GM19397 (cell line): ENCODE results near the gene TFPI2.
"Not testable (repeated sequence)": the region's sequence is repeated elsewhere in the genome, so short reads cannot be mapped to it uniquely, and the experiment has no call there.

ENCODE experiments used
- ATAC-seq: cut with Tn5 transposase; IDR thresholded peaks from one replicate; pipeline ENCODE4 v1.9.1; 2021; ENCODE audit warnings: mild to moderate bottlenecking, moderate library complexity; ENCODE audit not compliant: unreplicated experiment

TFPI2 gene

GRCh38 chr7:93890464-93891068, at the start of gene TFPI2:
TFPI2 (minus strand) TSS chr7:93890753; CDS start chr7:93890678, 75 bp downstream.
- peak; percentile 39 for ATAC-seq

- no peak for ATAC-seq
Measured at GRCh38 chr7:93938293-93938692, 47.7 kb upstream of the TFPI2 start.

- ATAC-seq: no peak
Measured at GRCh38 chr7:93937818-93938217, 47.3 kb upstream of the TFPI2 start.

- no peak for ATAC-seq
Measured at GRCh38 chr7:93935102-93935501, 44.5 kb upstream of the TFPI2 start.

GRCh38 chr7:93933156-93933555, 42.6 kb upstream of the TFPI2 start:
- no peak for ATAC-seq

- no peak for ATAC-seq
Measured at GRCh38 chr7:93931655-93932054, 41.1 kb upstream of the TFPI2 start.

GRCh38 chr7:93927585-93927984, 37.0 kb upstream of the TFPI2 start:
- no peak for ATAC-seq

GRCh38 chr7:93926800-93927199, 36.2 kb upstream of the TFPI2 start:
- no peak for ATAC-seq

GRCh38 chr7:93923942-93924341, 33.4 kb upstream of the TFPI2 start:
- ATAC-seq: no peak

GRCh38 chr7:93923296-93923695, 32.7 kb upstream of the TFPI2 start:
- ATAC-seq: no peak

GRCh38 chr7:93921607-93922566, 31.3 kb upstream of the TFPI2 start, which contains the start of gene GNG11:
GNG11 (plus strand) TSS chr7:93921735; CDS start chr7:93922138, 403 bp downstream.
- peak; percentile 86 for ATAC-seq

- no peak for ATAC-seq
Measured at GRCh38 chr7:93921186-93921585, 30.6 kb upstream of the TFPI2 start.

GRCh38 chr7:93920496-93921182, 30.1 kb upstream of the TFPI2 start:
- no peak for ATAC-seq

- not testable (repeated sequence) for ATAC-seq
Measured at GRCh38 chr7:93916315-93916714, 25.8 kb upstream of the TFPI2 start.

GRCh38 chr7:93915888-93916287, 25.3 kb upstream of the TFPI2 start:
- not testable (repeated sequence) for ATAC-seq

GRCh38 chr7:93915206-93915842, 24.8 kb upstream of the TFPI2 start:
- not testable (repeated sequence) for ATAC-seq

GRCh38 chr7:93914581-93915066, 24.1 kb upstream of the TFPI2 start:
- ATAC-seq: no peak

GRCh38 chr7:93913197-93913596, 22.6 kb upstream of the TFPI2 start:
- no peak for ATAC-seq

GRCh38 chr7:93911661-93912060, 21.1 kb upstream of the TFPI2 start:
- not testable (repeated sequence) for ATAC-seq

GRCh38 chr7:93911242-93911641, 20.7 kb upstream of the TFPI2 start:
- ATAC-seq: not testable (repeated sequence)
